GM18517 (cell line): Measurements from ENCODE around the gene CACNA1E.

Experiments used
- ATAC-seq: cut with Tn5 transposase; IDR thresholded peaks from one replicate; pipeline ENCODE4 v1.9.1; 2021; ENCODE audit warnings: mild to moderate bottlenecking, moderate library complexity; ENCODE audit not compliant: unreplicated experiment

The CACNA1E gene

GRCh38 chr1:181482521-181483284 lies 614 bp upstream of the CACNA1E start:
- peak; percentile 44 for ATAC-seq

GRCh38 chr1:181484821-181485220 lies 1.5 kb downstream of the CACNA1E start:
- ATAC-seq = no peak

GRCh38 chr1:181485287-181486097 lies 2.2 kb downstream of the CACNA1E start:
- peak; percentile 51 for ATAC-seq

GRCh38 chr1:181486098-181486420 lies 2.7 kb downstream of the CACNA1E start:
- no peak for ATAC-seq

- ATAC-seq = no peak
Observed at GRCh38 chr1:181488866-181489265, 5.5 kb downstream of the CACNA1E start.

DNA sequence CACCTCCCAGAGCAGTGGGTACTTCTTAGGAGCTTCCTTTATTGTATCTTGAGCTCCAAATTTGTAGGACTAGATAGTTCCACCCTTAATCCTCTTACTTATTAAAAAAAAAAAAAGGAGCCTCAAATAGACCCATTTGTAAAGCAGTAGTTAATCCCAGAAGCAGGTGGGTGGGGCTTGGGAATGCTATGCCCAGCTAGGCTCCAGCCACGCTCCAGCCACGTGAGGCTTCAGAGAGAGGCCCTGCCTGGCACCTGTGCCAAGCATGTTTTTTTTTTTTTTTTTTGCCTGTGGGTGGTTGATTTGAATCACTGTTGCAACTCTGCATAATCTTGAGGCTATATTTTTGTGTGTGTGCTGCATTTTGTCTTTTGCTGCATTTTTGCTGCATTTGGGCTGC lies 7.0 kb downstream of the CACNA1E start:
- ATAC-seq = no peak

- no peak for ATAC-seq
Observed at GRCh38 chr1:181490740-181491712, 7.7 kb downstream of the CACNA1E start.

DNA sequence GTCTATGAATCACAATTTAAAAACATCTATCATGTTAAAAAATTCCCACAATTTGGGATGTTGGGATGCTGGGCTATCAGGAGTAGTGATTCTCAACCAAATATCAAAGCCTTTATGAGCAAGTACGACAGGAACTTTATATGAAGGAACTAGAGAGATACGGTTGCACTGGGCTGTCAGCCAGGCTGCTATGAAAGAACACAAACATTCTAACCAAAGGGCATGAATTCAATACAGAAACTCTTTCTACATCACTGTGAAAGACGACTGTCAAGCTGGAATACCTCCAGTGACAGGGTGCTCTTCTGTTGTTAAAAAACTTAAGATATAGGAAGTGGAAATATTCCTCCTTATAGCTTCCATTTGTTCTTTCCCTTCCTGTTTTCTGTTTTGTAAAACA lies 9.8 kb downstream of the CACNA1E start:
- no peak for ATAC-seq

GRCh38 chr1:181493885-181494284 lies 10.6 kb downstream of the CACNA1E start:
- no peak for ATAC-seq

- ATAC-seq = no peak
Observed at GRCh38 chr1:181496759-181497158, 13.4 kb downstream of the CACNA1E start.

DNA sequence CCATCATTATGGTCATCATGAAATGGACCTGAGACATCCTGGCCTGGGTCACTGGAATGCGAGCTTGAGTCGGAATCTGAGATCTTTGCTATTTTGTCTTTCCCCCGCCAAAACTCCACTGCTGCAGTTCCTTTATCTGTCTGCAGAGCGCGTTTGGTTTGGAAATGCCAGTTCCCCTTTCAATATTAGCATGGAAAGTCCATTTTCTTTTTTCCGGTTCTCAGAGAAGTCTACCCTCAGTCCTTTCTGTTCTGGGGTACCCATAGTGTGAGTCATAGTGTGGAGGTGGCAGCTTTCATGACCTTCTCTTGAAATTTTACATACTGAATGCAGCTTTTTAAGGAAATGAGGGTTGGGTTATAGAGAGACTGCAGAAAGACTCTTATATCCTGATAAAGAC lies 14.6 kb downstream of the CACNA1E start:
- ATAC-seq = no peak

GRCh38 chr1:181499825-181500224 lies 16.5 kb downstream of the CACNA1E start:
- ATAC-seq = no peak

DNA sequence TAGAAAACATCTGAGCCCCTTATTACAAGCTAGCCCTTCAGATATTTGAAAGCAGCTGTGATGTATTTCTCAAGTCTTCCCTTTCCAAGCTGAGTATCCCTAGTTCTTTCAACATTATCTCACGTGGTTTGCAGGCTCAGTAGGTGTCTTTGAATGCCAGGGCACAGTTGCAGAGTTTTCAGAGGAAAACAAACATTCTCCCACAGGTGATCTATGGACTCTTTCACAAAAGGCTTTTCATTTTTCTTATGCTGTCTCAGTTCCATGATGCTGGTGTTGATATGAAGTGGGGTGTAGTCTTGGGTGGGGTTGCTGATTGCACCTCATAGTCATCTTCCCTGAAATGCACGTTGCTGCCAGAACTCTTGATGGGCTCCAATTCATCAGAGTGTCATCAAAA lies 17.3 kb downstream of the CACNA1E start:
- ATAC-seq = no peak

GRCh38 chr1:181501612-181502011 lies 18.3 kb downstream of the CACNA1E start:
- ATAC-seq = no peak

GRCh38 chr1:181503171-181503810 lies 20.0 kb downstream of the CACNA1E start:
- ATAC-seq = no peak

- peak; percentile 53 for ATAC-seq
Observed at GRCh38 chr1:181504399-181504842, 21.1 kb downstream of the CACNA1E start.

GRCh38 chr1:181506563-181507353 lies 23.4 kb downstream of the CACNA1E start:
- no peak for ATAC-seq

DNA sequence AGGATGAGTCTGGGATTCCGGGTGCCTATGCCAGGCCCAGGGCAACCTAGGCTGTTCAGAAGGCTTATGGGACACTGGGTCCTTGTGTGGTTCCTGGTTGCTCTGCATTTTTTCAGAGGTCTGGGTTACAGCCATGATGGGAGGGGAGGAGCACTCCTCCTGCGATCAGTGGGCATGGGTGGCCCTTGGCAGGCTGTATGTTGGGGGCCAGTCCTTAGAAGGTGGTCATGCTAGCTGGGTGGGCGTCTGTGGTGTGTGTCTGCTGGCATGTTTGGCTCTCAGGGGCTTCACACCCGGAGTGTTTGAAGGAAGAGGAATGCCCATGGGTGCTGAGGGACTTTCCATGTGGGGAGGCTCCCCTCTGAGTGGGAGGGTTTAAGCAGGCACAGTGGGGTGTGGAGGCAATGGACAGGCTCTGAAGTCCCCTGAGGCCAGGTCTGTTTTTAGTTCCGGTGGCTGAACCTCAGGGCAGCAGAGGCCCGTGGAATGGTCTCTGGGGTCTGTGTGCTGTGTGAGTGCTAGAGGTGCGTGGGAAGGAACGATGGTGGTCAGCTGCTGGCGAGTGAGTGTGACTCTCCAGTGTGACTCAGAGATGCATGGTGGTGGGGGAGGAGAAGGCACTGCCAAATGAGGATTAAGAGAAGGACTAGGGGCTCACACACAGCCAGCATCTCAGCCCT lies 25.3 kb downstream of the CACNA1E start:
- peak; percentile 26 for ATAC-seq

DNA sequence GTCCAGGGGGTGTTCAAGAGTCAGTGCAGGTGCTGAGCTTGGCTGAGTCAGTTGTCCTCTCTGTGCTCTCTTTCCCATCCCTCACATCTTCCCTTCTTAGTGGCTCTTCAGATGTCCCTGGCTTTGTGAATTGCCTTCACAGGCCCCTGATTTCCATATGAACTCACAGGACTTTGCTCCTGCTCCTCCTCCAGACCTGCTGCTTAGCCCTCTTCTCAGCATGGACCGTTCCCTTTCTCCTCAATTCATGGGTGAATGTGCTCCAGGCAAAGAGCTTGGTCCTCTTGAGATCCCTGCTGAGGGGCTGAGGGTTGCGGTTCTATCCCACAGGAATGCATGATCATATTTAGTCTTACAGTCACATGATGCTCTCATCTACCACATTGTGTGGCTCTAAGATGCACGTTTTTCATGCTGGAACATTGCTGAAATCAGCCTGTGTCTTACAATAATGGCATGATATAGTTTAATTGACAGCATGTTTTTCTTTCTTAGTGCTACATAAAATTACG lies 30.5 kb downstream of the CACNA1E start:
- ATAC-seq = no peak
